Activated T-cell treated with anti-CD3 and anti-CD28 coated beads, Interleukin-2, amount 50 U/mL, for 48 hours (primary cell): ENCODE data around the gene SMIM29.
"Not testable (repeated sequence)": the region's sequence is repeated elsewhere in the genome, so short reads cannot be mapped to it uniquely, and the experiment has no call there.

Experiments used
- DNase-seq, 2 experiments: peaks; one replicate each; pipeline ENCODE4 v3.0.0-alpha.2; 2020

SMIM29 gene

GRCh38 chr6:34267746-34268145, 18.9 kb upstream of the SMIM29 start:
- DNase-seq = no peak

- not testable (repeated sequence) for DNase-seq
Observed at GRCh38 chr6:34263484-34263883, 14.7 kb upstream of the SMIM29 start.

- DNase-seq = no peak
Observed at GRCh38 chr6:34260576-34261267, 11.9 kb upstream of the SMIM29 start.

- no peak for DNase-seq
Observed at GRCh38 chr6:34259529-34260069, 10.8 kb upstream of the SMIM29 start.

- not testable (repeated sequence) for DNase-seq
Observed at GRCh38 chr6:34252395-34252794, 3.6 kb upstream of the SMIM29 start.

- no peak for DNase-seq
Observed at GRCh38 chr6:34249469-34250261, 859 bp upstream of the SMIM29 start.

GRCh38 chr6:34248198-34248726, 544 bp downstream of the SMIM29 start:
- DNase-seq = peak; percentile 63 to 71

GRCh38 chr6:34247481-34248197, 1.2 kb downstream of the SMIM29 start:
- no peak for DNase-seq

GRCh38 chr6:34246563-34247391, 2.0 kb downstream of the SMIM29 start:
- peak; percentile 75 to 76 for DNase-seq

- DNase-seq = no peak
Observed at GRCh38 chr6:34246249-34246562, 2.6 kb downstream of the SMIM29 start.

GRCh38 chr6:34245761-34246140, 3.1 kb downstream of the SMIM29 start:
- not testable (repeated sequence) for DNase-seq

GRCh38 chr6:34245032-34245760, 3.6 kb downstream of the SMIM29 start:
- DNase-seq = not testable (repeated sequence)

- peak; percentile 80 to 83 for DNase-seq
Observed at GRCh38 chr6:34243901-34244884, 4.6 kb downstream of the SMIM29 start.

GRCh38 chr6:34243131-34243771, 5.6 kb downstream of the SMIM29 start:
- no peak for DNase-seq

- no peak for DNase-seq
Observed at GRCh38 chr6:34242252-34243130, 6.3 kb downstream of the SMIM29 start.

- DNase-seq = no peak
Observed at GRCh38 chr6:34241351-34242215, 7.2 kb downstream of the SMIM29 start.
